Choroid plexus epithelial cell (primary cell): Measurements from ENCODE around the gene MAPK13.
"Not testable (repeated sequence)": the region's sequence is repeated elsewhere in the genome, so short reads cannot be mapped to it uniquely, and the experiment has no call there.

Source experiments
- DNase-seq: peaks from one replicate; pipeline ENCODE4 v3.0.0-alpha.2; 2010; ENCODE audit warnings: low read depth
- H3K4me3 ChIP-seq: 2 replicates; pipeline ENCODE4 v1.5.1; 2011; ENCODE audit warnings: low read depth, mild to moderate bottlenecking, control low read depth, low read length, moderate library complexity
- TF ChIP-seq, protein P1 (sequence below): conservative IDR thresholded peaks from 2 replicates; pipeline ENCODE4 v1.5.1; 2011; ENCODE audit warnings: low read depth, mild to moderate bottlenecking, control low read depth, inconsistent platforms, low read length, moderate library complexity

The MAPK13 gene

DNA sequence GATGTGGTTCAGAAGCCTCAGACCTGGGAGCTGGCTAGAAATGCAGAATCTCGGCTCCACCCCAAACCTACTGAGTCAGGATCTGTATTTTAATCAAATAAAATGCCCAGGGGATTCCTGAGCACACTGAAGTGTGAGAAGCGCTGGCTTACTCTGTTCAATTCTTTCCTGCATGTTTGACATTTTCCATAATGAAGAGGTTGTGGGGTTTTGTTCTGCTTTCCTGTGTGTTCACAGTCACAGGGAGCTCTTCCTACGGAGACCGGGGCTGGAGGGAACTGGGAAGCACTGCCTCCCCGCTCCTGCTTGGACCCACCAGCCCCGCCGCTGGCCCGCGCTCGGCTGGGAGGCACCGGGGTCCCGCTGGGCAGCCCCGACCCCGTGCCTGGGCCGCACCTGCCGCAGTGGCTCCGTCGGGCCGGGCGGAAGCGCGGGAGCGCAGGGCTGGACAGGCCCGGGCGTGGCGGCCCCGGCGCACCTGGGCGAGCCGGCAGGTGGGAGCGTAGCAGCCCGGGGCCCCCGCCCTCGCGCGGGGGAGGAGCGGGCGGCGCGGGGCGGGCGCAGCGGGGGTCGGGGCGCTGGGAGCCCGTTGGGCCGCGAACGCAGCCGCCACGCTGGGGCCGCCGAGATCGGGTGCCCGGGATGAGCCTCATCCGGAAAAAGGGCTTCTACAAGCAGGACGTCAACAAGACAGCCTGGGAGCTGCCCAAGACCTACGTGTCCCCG, at the start of gene MAPK13:
MAPK13 (plus strand) TSS at position 573 of the 726 bp plus-strand sequence; CDS start at position 643, 70 bp downstream.
- H3K4me3 ChIP-seq, result peak within 1 kb of the TSS; percentile 47
- DNase-seq, result peak; percentile 45
- TF ChIP-seq, protein P1, sequence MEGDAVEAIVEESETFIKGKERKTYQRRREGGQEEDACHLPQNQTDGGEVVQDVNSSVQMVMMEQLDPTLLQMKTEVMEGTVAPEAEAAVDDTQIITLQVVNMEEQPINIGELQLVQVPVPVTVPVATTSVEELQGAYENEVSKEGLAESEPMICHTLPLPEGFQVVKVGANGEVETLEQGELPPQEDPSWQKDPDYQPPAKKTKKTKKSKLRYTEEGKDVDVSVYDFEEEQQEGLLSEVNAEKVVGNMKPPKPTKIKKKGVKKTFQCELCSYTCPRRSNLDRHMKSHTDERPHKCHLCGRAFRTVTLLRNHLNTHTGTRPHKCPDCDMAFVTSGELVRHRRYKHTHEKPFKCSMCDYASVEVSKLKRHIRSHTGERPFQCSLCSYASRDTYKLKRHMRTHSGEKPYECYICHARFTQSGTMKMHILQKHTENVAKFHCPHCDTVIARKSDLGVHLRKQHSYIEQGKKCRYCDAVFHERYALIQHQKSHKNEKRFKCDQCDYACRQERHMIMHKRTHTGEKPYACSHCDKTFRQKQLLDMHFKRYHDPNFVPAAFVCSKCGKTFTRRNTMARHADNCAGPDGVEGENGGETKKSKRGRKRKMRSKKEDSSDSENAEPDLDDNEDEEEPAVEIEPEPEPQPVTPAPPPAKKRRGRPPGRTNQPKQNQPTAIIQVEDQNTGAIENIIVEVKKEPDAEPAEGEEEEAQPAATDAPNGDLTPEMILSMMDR, result no peak

DNA sequence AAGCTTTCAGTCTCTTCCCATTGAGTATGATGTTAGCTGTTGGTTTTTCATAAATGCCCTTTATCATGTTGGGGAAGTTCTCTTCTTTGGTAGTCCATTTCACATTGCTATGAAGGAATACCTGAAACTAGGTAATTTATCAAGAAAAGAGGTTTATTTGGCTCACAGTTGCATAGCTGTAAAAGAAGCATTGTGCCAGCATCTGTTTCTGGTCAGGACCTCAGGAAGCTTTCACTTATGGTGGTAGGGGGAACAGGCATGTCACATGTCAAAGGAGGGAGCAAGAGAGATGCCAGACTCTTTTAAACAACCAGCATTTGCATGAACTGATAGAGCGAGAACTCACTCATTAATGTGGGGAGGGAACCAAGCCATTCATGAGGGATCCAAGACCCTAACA, 48.0 kb upstream of the MAPK13 start:
- TF ChIP-seq, protein P1, result no peak
- DNase-seq, result no peak
- H3K4me3 ChIP-seq, result no peak overlapping the region

DNA sequence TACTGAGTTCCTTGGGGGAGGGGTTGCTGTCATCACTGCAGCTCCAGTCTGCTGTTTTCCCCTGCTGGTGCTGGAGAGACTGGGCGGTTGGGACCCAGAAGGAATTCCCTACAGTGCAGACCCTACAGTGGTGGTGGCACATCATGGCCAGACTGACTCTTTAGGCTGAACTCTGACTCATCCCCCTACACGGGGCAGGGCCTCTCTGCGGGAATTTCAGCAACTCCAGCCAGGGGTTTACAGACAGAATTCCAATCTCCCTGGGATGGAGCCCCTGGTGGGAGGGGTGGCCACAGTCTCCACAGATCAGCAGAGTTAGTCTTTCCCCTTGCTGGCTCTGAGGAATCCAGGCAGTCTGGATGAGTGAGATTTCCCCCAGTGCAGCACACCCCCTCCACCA, 46.9 kb upstream of the MAPK13 start:
- no peak overlapping the region for H3K4me3 ChIP-seq
- peak; percentile 38 for DNase-seq
- TF ChIP-seq, protein P1, result peak; percentile 1

DNA sequence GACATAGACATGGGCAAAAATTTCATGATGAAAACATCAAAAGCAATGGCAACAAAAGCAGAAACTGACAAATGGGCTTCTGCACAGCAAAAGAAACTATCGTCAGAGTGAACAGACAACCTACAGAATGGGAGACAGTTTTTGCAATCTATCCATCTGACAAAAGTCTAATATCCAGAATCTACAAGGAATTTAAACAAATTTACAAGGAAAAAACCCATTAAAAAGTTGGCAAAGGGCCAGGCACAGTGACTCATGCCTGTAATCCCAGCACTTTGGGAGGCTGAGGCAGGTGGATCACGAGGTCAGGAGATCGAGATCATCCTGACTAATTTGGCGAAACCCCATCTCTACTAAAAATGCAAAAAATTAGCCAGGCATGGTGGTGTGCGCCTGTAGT, 42.1 kb upstream of the MAPK13 start:
- not testable (repeated sequence) for H3K4me3 ChIP-seq, DNase-seq

DNA sequence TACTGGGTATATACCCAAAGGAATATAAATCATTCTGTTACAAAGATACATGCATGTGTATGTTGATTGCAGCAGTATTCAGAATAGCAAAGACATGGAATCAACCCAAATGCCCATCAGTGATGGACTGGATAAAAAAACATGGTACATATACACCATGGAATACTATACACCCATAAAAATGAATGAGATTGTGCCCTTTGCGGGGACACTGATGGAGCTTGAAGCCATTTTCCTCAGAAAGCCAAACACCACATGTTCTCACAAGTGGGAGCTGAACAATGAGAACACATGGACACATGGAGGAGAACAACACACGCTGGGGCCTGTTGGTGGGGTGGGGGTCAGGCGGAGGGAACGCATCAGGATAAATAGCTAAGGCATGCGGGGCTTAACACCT, 41.3 kb upstream of the MAPK13 start:
- DNase-seq, result no peak
- no peak overlapping the region for H3K4me3 ChIP-seq
- TF ChIP-seq, protein P1, result no peak

DNA sequence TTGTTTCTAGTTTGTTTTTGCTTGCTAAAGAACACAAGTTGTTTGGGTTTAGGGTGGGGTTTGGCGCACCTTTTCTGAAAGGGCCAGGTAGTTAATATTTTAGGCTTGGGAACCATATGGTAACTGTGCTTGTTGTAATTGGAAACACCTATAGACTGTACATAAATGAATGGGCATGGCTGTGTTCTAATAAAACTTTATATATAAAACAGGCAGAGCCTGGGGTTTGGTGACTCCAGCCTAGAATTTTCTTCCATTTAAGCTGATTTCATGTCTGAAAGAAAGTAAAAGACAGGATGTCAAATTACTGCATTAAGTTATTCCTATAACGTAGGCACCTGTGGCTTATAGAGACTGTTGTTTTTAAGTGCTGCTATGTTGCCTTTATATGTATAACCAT, 36.1 kb upstream of the MAPK13 start:
- no peak overlapping the region for H3K4me3 ChIP-seq
- TF ChIP-seq, protein P1, result no peak
- no peak for DNase-seq

DNA sequence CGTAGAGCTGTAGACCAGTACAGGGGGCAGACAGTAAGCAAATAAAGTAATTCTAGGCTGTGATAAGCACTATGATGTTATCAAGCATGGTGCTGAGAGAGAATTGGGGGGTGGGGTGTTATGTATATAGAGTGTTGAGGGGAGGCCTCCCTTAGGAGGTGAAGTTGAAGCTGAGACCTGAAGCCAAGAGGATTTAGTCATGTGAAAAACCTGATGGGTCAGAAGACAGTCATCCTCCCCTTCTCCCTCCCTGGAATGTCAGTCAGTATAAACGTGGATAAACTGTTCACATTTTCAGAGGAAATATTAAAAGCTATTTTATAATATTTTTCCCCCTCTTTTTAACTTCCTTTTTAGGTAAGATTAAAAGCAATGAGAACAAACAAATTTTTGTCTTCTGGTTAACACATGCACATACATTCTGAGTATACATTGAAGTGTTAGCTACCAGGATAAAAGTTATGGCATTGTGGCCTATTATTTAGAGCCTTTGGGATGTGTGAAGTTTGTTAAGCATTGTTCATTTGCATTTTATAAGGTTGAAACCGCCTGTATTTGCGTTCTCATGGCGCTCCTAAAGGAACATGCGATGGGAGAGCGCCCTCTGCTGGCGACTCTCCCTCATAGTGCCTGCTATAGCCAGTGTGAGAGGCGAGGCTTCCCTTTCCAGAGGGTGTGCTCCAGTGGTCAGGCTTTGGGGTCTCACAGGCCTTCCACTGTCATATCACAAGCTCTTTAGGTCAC, 35.4 kb upstream of the MAPK13 start:
- TF ChIP-seq, protein P1, result peak; percentile 98
- no peak overlapping the region for H3K4me3 ChIP-seq
- DNase-seq, result peak; percentile 83
